ENCODE measurements around the gene KCNK3. TPM values are rescaled to one million over a fixed set of nuclear protein-coding genes. Genes with fewer than 3 reads are reported as not detected.

Gene KCNK3
- total RNA-seq, 4 donors from 2014 or later: 2.1 to 13.0 (median 7.9) TPM

DNA sequence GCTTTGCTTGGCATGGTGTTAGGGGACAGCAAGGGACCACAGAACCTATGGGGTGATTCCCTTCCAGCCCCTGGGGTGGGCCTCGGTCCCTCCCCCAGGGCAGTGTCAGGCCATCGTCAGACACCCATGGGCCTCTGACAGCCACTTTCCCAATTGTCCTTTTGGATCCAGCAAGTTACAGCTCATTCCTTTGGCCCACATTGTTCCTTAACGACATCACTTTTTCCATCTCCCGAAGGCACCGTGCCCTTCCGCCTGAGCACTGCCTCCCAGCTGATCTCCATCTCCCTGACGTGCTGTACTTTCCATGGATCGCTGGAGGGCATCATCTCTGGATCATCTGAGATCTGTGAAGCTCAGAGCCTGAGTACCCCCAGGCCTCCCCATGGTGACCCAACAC is 10.4 kb upstream of the KCNK3 start:
- Histone ChIP-seq H3K36me3 (no peaks in the 10 kb centered on the region), H3K27me3 (no peaks in the 10 kb centered on the region), H3K4me1 (peaks cover 6 to 26% (median 16%) of the 10 kb centered on the region in 4 donors), H3K27ac (replicated peaks in 1 of 4) (no peak overlapping the region), H3K9me3 (peaks cover 0 to 5% (median 0%) of the 10 kb centered on the region in 4 donors), H3K4me3 (no peak overlapping the region)
- no peak for DNase-seq (ENCODE audit: extremely low spot score)
- WGBS: 71% methylated on average over 8 of the region's 8 CpGs
- TF ChIP-seq CTCF (IDR thresholded peaks at IDR 0.05): no peak
- no peak for TF ChIP-seq POLR2A (IDR thresholded peaks at IDR 0.05; ENCODE audit: low read depth)
- TF ChIP-seq POLR2AphosphoS5 (IDR thresholded peaks at IDR 0.05): no peak
- no peak for TF ChIP-seq EP300 (IDR thresholded peaks at IDR 0.05)
- intact Hi-C loops (cut with DNase I): loop anchor here (10.0 kb wide), 1 partner anchor 77 kb away; no protein-coding TSS in a partner anchor

- no peak for TF ChIP-seq POLR2AphosphoS5 (IDR thresholded peaks at IDR 0.05)
- no peak for TF ChIP-seq POLR2A (IDR thresholded peaks at IDR 0.05; ENCODE audit: low read depth)
- no peak for TF ChIP-seq CTCF (IDR thresholded peaks at IDR 0.05)
- no peak for TF ChIP-seq EP300 (IDR thresholded peaks at IDR 0.05)
- H3K36me3 ChIP-seq: no peaks in the 10 kb centered on the region
- 85% methylated on average over 6 of the region's 6 CpGs for WGBS
- no peaks in the 10 kb centered on the region for H3K9me3 ChIP-seq
- H3K27me3 ChIP-seq: no peaks in the 10 kb centered on the region
- DNase-seq (ENCODE audit: extremely low spot score): no peak
- H3K4me1 ChIP-seq: peaks cover 6 to 39% (median 29%) of the 10 kb centered on the region in 4 donors
- H3K4me3 ChIP-seq: no peak overlapping the region
- intact Hi-C loops (cut with DNase I): loop anchor here (10.0 kb wide), 1 partner anchor 79 kb away; no protein-coding TSS in a partner anchor
- H3K27ac ChIP-seq (replicated peaks in 1 of 4): no peak overlapping the region
Measured at GRCh38 chr2:26683583-26683982, 8.9 kb upstream of the KCNK3 start.

- WGBS: 94% methylated on average over 5 of the region's 5 CpGs
- TF ChIP-seq POLR2A (IDR thresholded peaks at IDR 0.05; ENCODE audit: low read depth) (no peak), EP300 (IDR thresholded peaks at IDR 0.05) (no peak), CTCF (IDR thresholded peaks at IDR 0.05) (no peak), POLR2AphosphoS5 (IDR thresholded peaks at IDR 0.05) (no peak)
- no peaks in the 10 kb centered on the region for H3K27me3 ChIP-seq
- no peak for DNase-seq (ENCODE audit: extremely low spot score)
- H3K4me3 ChIP-seq: no peak overlapping the region
- no peaks in the 10 kb centered on the region for H3K9me3 ChIP-seq
- intact Hi-C loops (cut with DNase I): loop anchor here (10.0 kb wide), 1 partner anchor 81 kb away; no protein-coding TSS in a partner anchor
- H3K4me1 ChIP-seq: peaks cover 6 to 40% (median 29%) of the 10 kb centered on the region in 4 donors
- no peaks in the 10 kb centered on the region for H3K36me3 ChIP-seq
- H3K27ac ChIP-seq (replicated peaks in 1 of 4): no peak overlapping the region
Measured at GRCh38 chr2:26685341-26685740, 7.2 kb upstream of the KCNK3 start.

DNA sequence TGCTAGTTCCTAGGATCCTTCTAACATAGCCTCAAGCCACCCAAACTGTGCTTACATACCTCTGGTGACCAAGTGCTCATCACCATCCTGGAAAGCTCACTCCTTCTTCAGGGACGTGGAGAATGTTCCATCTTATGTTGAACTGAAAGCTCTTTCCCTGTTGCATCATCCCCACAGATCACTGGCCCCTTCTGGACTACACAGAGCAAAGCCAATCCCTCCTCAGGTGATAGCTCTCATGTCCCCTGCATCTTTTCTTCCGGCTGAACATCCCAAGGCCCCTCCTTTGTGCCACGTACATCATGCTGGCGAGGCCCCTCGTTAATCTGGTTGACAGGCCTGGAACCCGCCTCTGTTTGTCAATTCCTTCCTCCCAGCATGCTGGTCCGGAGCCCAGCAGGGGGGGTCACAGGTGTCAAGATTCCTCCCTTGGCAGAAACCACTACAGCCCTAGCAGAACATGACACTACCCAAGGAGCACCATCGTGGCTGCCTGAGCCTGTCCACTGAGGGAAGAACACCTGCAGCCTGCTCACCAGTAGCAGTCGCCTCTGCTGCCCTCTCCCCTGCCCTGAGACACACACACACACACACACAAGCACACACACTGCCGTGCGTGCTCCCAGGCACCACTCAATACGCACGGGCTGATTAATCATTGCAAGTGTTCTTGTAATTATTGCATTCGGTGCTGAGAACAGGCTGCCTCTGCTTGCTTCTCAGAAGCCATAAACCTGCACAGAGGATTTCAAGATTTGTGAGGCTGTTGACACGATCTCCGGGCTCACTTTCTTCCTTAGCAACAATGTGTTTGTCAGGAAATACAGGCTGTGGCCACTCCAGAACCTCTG is 6.3 kb upstream of the KCNK3 start:
- H3K27me3 ChIP-seq: no peaks in the 10 kb centered on the region
- intact Hi-C loops (cut with DNase I): loop anchor here (10.0 kb wide), 1 partner anchor 81 kb away; no protein-coding TSS in a partner anchor
- H3K36me3 ChIP-seq: no peaks in the 10 kb centered on the region
- no peak for TF ChIP-seq POLR2A (IDR thresholded peaks at IDR 0.05; ENCODE audit: low read depth)
- no peak for TF ChIP-seq EP300 (IDR thresholded peaks at IDR 0.05)
- no peak for TF ChIP-seq POLR2AphosphoS5 (IDR thresholded peaks at IDR 0.05)
- TF ChIP-seq CTCF (IDR thresholded peaks at IDR 0.05): no peak
- 24% methylated on average over 15 of the region's 16 CpGs for WGBS
- H3K4me1 ChIP-seq: peaks cover 8 to 49% (median 33%) of the 10 kb centered on the region in 4 donors
- no peak overlapping the region for H3K4me3 ChIP-seq
- DNase-seq (ENCODE audit: extremely low spot score): no peak
- no peak overlapping the region for H3K27ac ChIP-seq (replicated peaks in 1 of 4)
- H3K9me3 ChIP-seq: no peaks in the 10 kb centered on the region
